ENCODE measurements around the gene CKMT1B. TPM values are rescaled to one million over a fixed set of nuclear protein-coding genes. Genes with fewer than 3 reads are reported as not detected.
"Not testable (repeated sequence)": the region's sequence is repeated elsewhere in the genome, so short reads cannot be mapped to it uniquely, and the experiment has no call there.

Gene CKMT1B
- total RNA-seq (2021): 35.4 to 41.5 TPM (median 37.3 TPM) in 3 replicates
- Bru-seq, nascent RNA: percentile 64 among the genes with signal in this experiment
- long read RNA-seq, experiment 1, transcript CKMT1B-207 (9 exons, 1,747 nt): major isoform, 23 of 48 reads
- long read RNA-seq, experiment 1, transcript CKMT1B-201 (10 exons, 1,779 nt): minor isoform, 8 of 48 reads
- long read RNA-seq, experiment 1, partial matches to known transcripts: 7 of 48 reads
- long read RNA-seq, experiment 1, other reads (novel, unspliced or antisense): 10 of 48 reads
- long read RNA-seq, experiment 2, transcript CKMT1B-207 (9 exons, 1,747 nt): major isoform, 32 of 56 reads
- long read RNA-seq, experiment 2, partial matches to known transcripts: 18 of 56 reads
- long read RNA-seq, experiment 2, other reads (novel, unspliced or antisense): 4 of 56 reads
- long read RNA-seq, experiment 3, transcript CKMT1B-207 (9 exons, 1,747 nt): major isoform, 46 of 77 reads
- long read RNA-seq, experiment 3, transcript CKMT1B-201 (10 exons, 1,779 nt): minor isoform, 19 of 77 reads
- long read RNA-seq, experiment 3, partial matches to known transcripts: 1 of 77 reads
- long read RNA-seq, experiment 3, other reads (novel, unspliced or antisense): 11 of 77 reads

- ATAC-seq: peak; percentile 86
- POLR2A ChIA-PET: not testable (repeated sequence)
Observed at GRCh38 chr15:43593328-43594190, at the start of gene CKMT1B. TSS of gene CKMT1B (plus strand) at chr15:43594027. CDS start at chr15:43594219, 192 bp downstream.

GRCh38 chr15:43544266-43544665, 49.6 kb upstream of the CKMT1B start:
- Mint-ChIP-seq H3K4me1 (no peaks in the 10 kb centered on the region), H3K4me3 (no peak overlapping the region), H3K27me3 (ENCODE audit: low read depth) (no peaks in the 10 kb centered on the region), H3K27ac (no peak overlapping the region), H3K36me3 (peaks cover 15% of the 10 kb centered on the region), H3K9me3 (peaks cover 19% of the 10 kb centered on the region)
- no peak for TF ChIP-seq ZNF423 (CRISPR knock-in tag; IDR thresholded peaks at IDR 0.05)
- no peak for TF ChIP-seq ZNF317 (CRISPR knock-in tag; IDR thresholded peaks at IDR 0.05; ENCODE audit: borderline replicate concordance, low read depth)
- TF ChIP-seq HMGA2 (CRISPR knock-in tag; IDR thresholded peaks at IDR 0.05): no peak
- TF ChIP-seq SMAD3 (CRISPR knock-in tag; IDR thresholded peaks at IDR 0.05; ENCODE audit: borderline replicate concordance): no peak
- no peak for TF ChIP-seq TP53 (CRISPR knock-in tag; IDR thresholded peaks at IDR 0.05)
- TF ChIP-seq ZBTB21 (CRISPR knock-in tag; IDR thresholded peaks at IDR 0.05; ENCODE audit: borderline replicate concordance): no peak
- TF ChIP-seq ETV6 (CRISPR knock-in tag; IDR thresholded peaks at IDR 0.05): no peak
- no peak for TF ChIP-seq CDX4 (CRISPR knock-in tag; IDR thresholded peaks at IDR 0.05; ENCODE audit: borderline replicate concordance)
- TF ChIP-seq TEAD4 (CRISPR knock-in tag; IDR thresholded peaks at IDR 0.05): no peak
- TF ChIP-seq, protein P1, sequence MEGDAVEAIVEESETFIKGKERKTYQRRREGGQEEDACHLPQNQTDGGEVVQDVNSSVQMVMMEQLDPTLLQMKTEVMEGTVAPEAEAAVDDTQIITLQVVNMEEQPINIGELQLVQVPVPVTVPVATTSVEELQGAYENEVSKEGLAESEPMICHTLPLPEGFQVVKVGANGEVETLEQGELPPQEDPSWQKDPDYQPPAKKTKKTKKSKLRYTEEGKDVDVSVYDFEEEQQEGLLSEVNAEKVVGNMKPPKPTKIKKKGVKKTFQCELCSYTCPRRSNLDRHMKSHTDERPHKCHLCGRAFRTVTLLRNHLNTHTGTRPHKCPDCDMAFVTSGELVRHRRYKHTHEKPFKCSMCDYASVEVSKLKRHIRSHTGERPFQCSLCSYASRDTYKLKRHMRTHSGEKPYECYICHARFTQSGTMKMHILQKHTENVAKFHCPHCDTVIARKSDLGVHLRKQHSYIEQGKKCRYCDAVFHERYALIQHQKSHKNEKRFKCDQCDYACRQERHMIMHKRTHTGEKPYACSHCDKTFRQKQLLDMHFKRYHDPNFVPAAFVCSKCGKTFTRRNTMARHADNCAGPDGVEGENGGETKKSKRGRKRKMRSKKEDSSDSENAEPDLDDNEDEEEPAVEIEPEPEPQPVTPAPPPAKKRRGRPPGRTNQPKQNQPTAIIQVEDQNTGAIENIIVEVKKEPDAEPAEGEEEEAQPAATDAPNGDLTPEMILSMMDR (IDR thresholded peaks at IDR 0.05): no peak
- no peak for TF ChIP-seq RELA (CRISPR knock-in tag; IDR thresholded peaks at IDR 0.05; ENCODE audit: borderline replicate concordance)
- no peak for TF ChIP-seq RORB (CRISPR knock-in tag; IDR thresholded peaks at IDR 0.05)
- TF ChIP-seq MXD4 (CRISPR knock-in tag; IDR thresholded peaks at IDR 0.05; ENCODE audit: borderline replicate concordance): no peak
- no peak for TF ChIP-seq SP1 (CRISPR knock-in tag; conservative IDR thresholded peaks at IDR 0.05)
- TF ChIP-seq ZNF532 (CRISPR knock-in tag; IDR thresholded peaks at IDR 0.05; ENCODE audit: borderline replicate concordance): no peak
- no peak for TF ChIP-seq JUN (CRISPR knock-in tag; IDR thresholded peaks at IDR 0.05)
- TF ChIP-seq MYBL2 (CRISPR knock-in tag; IDR thresholded peaks at IDR 0.05): no peak
- no peak for TF ChIP-seq ATF6 (CRISPR knock-in tag; IDR thresholded peaks at IDR 0.05)
- TF ChIP-seq NFE2L1 (CRISPR knock-in tag; IDR thresholded peaks at IDR 0.05): no peak
- TF ChIP-seq ZNF671 (CRISPR knock-in tag; IDR thresholded peaks at IDR 0.05): no peak
- ChIA-PET POLR2A (no interaction called here), CTCF (no interaction called here)
- DNase-seq (ENCODE audit: low spot score) (no peak), ATAC-seq (no peak)

More at GRCh38 chr15:43593328-43594190, at the start of gene CKMT1B:
- H3K27ac Mint-ChIP-seq; DNase-seq (ENCODE audit: low spot score); H3K9me3 Mint-ChIP-seq; H3K27me3 Mint-ChIP-seq (ENCODE audit: low read depth); H3K4me1 Mint-ChIP-seq; H3K4me3 Mint-ChIP-seq; CTCF ChIA-PET: not testable (repeated sequence)
- H3K36me3 Mint-ChIP-seq: peaks cover 12% of the 10 kb centered on the region

All from WTC11 (cell line).